ENCODE results near the gene HK1. TPM values are rescaled to one million over a fixed set of nuclear protein-coding genes. Genes with fewer than 3 reads are reported as not detected.

HK1 gene
- total and polyA plus RNA-seq, 2 of the 13 experiments (the other 11 are each of a cell fraction or from before 2014, with no cell fraction given), result 0.29 to 1.5 TPM

GRCh38 chr10:69407621-69408301, 129.5 kb downstream of the HK1 start:
- ChIA-PET POLR2A (interaction anchor here (0.6 to 1.0 kb wide), 4 partner anchors 15 to 192 kb away, joined by 3 read pairs; no protein-coding TSS in a partner anchor), CTCF (ENCODE audit: low intra/inter-chr PET ratio, low total read pairs) (interaction anchor here (1.1 to 3.7 kb wide), 3 partner anchors 99 to 231 kb away, joined by 3 to 56 read pairs (median 3); no protein-coding TSS in a partner anchor)
- Histone ChIP-seq H3K9ac (ENCODE audit: insufficient read depth, low read depth, low read length) (no peak overlapping the region), H3K9me3 (ENCODE audit: low read length) (no peaks in the 10 kb centered on the region), H3K36me3 (replicated peaks in 1 of 2; ENCODE audit: control insufficient read depth in 1 of 2, insufficient read depth in 2 of 2, low read length in 2 of 2) (no peaks in the 10 kb centered on the region), H3K27me3 (ENCODE audit: control insufficient read depth in 1 of 2, insufficient read depth in 2 of 2, low read length in 2 of 2) (peaks cover 0 to 6% of the 10 kb centered on the region in 2 experiments; a peak in 1 of 5 replicates), H2AFZ (ENCODE audit: low read length) (no peak overlapping the region), H3K4me3 (replicated peaks in 1 of 3; ENCODE audit: insufficient read depth in 1 of 3, low read depth in 2 of 3, low read length in 3 of 3) (peak overlapping the region in 1 of 3 experiments; percentile 15; a peak in 1 of 6 replicates), H3K4me1 (ENCODE audit: insufficient read depth, low read length) (peaks cover 13% of the 10 kb centered on the region), H3K79me2 (ENCODE audit: insufficient read depth, low read length) (no peaks in the 10 kb centered on the region), H3K4me2 (ENCODE audit: low read depth, low read length) (peak overlapping the region; percentile 38; the same call in 1 of the 2 replicates), H3K27ac (ENCODE audit: extremely low read length, insufficient read depth, low read length) (no peak overlapping the region), H4K20me1 (ENCODE audit: insufficient read depth, low read length) (no peaks in the 10 kb centered on the region)
- 71% methylated on average over 10 of the region's 14 CpGs for WGBS (ENCODE audit: low lambda C conversion rate)
- DNase-seq (ENCODE audit: low spot score), result no peak
- peak; percentile 70 for ATAC-seq
- in situ Hi-C loops (cut with HindIII; ENCODE audit: extremely low pct_ligation_motif_present, low pct_unique_long_range_greater_than_20kb), result loop anchor here (5.0 kb wide), 2 partner anchors 100 to 230 kb away; no protein-coding TSS in a partner anchor
- no TSS peak for BruUV-seq (replicated peaks)
- no peak for FAIRE-seq
- intact Hi-C loops (cut with micrococcal nuclease; ENCODE audit: unreplicated experiment), result loop anchor here (1.0 kb wide), 1 partner anchor 100 kb away; no protein-coding TSS in a partner anchor
- TF ChIP-seq HNRNPL (IDR thresholded peaks at IDR 0.05; ENCODE audit: low read depth, low read length) (no peak), PLRG1 (conservative IDR thresholded peaks at IDR 0.05) (no peak), GFI1 (CRISPR knock-in tag; IDR thresholded peaks at IDR 0.05; ENCODE audit: borderline replicate concordance) (no peak), PAXIP1 (CRISPR knock-in tag; conservative IDR thresholded peaks at IDR 0.05) (no peak), ZNF704 (CRISPR knock-in tag; IDR thresholded peaks at IDR 0.05; ENCODE audit: borderline replicate concordance) (no peak), PRMT3 (CRISPR knock-in tag; IDR thresholded peaks at IDR 0.05; ENCODE audit: borderline replicate concordance, low read depth) (no peak), NR2F1 (CRISPR knock-in tag; IDR thresholded peaks at IDR 0.05) (no peak), CSRNP2 (CRISPR knock-in tag; conservative IDR thresholded peaks at IDR 0.05; ENCODE audit: low read depth) (no peak), XRCC5 (optimal IDR thresholded peaks at IDR 0.05; ENCODE audit: low read length) (peak; percentile 22), SP2 (CRISPR knock-in tag; IDR thresholded peaks at IDR 0.05) (no peak)
- TF ChIP-seq, protein P1, sequence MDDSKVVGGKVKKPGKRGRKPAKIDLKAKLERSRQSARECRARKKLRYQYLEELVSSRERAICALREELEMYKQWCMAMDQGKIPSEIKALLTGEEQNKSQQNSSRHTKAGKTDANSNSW (CRISPR knock-in tag; IDR thresholded peaks at IDR 0.05; ENCODE audit: borderline replicate concordance), result no peak
- TF ChIP-seq, protein P2, sequence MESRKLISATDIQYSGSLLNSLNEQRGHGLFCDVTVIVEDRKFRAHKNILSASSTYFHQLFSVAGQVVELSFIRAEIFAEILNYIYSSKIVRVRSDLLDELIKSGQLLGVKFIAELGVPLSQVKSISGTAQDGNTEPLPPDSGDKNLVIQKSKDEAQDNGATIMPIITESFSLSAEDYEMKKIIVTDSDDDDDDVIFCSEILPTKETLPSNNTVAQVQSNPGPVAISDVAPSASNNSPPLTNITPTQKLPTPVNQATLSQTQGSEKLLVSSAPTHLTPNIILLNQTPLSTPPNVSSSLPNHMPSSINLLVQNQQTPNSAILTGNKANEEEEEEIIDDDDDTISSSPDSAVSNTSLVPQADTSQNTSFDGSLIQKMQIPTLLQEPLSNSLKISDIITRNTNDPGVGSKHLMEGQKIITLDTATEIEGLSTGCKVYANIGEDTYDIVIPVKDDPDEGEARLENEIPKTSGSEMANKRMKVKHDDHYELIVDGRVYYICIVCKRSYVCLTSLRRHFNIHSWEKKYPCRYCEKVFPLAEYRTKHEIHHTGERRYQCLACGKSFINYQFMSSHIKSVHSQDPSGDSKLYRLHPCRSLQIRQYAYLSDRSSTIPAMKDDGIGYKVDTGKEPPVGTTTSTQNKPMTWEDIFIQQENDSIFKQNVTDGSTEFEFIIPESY (CRISPR knock-in tag; IDR thresholded peaks at IDR 0.05), result no peak

All from HepG2 (cell line).